Measurements from ENCODE around the gene CRTC1.

Gene CRTC1

GRCh38 chr19:18746401-18747325, 63.2 kb downstream of the CRTC1 start:
- no peak for DNase-seq (ENCODE audit: low read depth)

GRCh38 chr19:18749362-18750231, 66.1 kb downstream of the CRTC1 start:
- no peak for DNase-seq (ENCODE audit: low read depth)

- DNase-seq (ENCODE audit: low read depth), result no peak
These were observed 67.0 kb downstream of the CRTC1 start for GRCh38 chr19:18750295-18750970.

- no peak for DNase-seq (ENCODE audit: low read depth)
These were observed 68.1 kb downstream of the CRTC1 start for GRCh38 chr19:18751571-18751970.

- DNase-seq (ENCODE audit: low read depth), result no peak
These were observed 71.0 kb downstream of the CRTC1 start for GRCh38 chr19:18754501-18754900.

GRCh38 chr19:18756896-18757295, 73.4 kb downstream of the CRTC1 start:
- no peak for DNase-seq (ENCODE audit: low read depth)

GRCh38 chr19:18759304-18759994, 76.0 kb downstream of the CRTC1 start:
- no peak for DNase-seq (ENCODE audit: low read depth)

GRCh38 chr19:18759995-18760426, 76.5 kb downstream of the CRTC1 start:
- no peak for DNase-seq (ENCODE audit: low read depth)

GRCh38 chr19:18760440-18761383, 77.2 kb downstream of the CRTC1 start:
- no peak for DNase-seq (ENCODE audit: low read depth)

- DNase-seq (ENCODE audit: low read depth), result no peak
These were observed 78.1 kb downstream of the CRTC1 start for GRCh38 chr19:18761531-18762110.

GRCh38 chr19:18762125-18763023, 78.9 kb downstream of the CRTC1 start:
- no peak for DNase-seq (ENCODE audit: low read depth)

- DNase-seq (ENCODE audit: low read depth), result no peak
These were observed 80.5 kb downstream of the CRTC1 start for GRCh38 chr19:18763674-18764590.

- no peak for DNase-seq (ENCODE audit: low read depth)
These were observed 81.1 kb downstream of the CRTC1 start for GRCh38 chr19:18764591-18765051.

GRCh38 chr19:18765224-18765623, 81.7 kb downstream of the CRTC1 start:
- no peak for DNase-seq (ENCODE audit: low read depth)

GRCh38 chr19:18768046-18768771, 84.7 kb downstream of the CRTC1 start:
- DNase-seq (ENCODE audit: low read depth), result no peak

GRCh38 chr19:18768997-18769891, 85.8 kb downstream of the CRTC1 start:
- no peak for DNase-seq (ENCODE audit: low read depth)

All from stimulated activated CD8-positive, alpha-beta memory T cell treated with anti-CD3 and anti-CD28 coated beads, Interleukin-12 subunit alpha, Interleukin-12 subunit beta, amount 100 ng/mL, for 4 hours (primary cell).